DMS 273 treated with DMSO at 0.1 percent for 48 hours (cell line): ENCODE data around the gene ZNF800.
"Not testable (repeated sequence)": the region's sequence is repeated elsewhere in the genome, so short reads cannot be mapped to it uniquely, and the experiment has no call there.

Source experiments
- DNase-seq: peaks from one replicate; lab custom pipeline; 2025; lab: John Stamatoyannopoulos, UW

ZNF800 gene

GRCh38 chr7:127392566-127393367, at the start of gene ZNF800:
TSS of gene ZNF800 (minus strand) at chr7:127392708. CDS start at chr7:127391557, 1,151 bp downstream.
- peak; percentile 70 for DNase-seq

DNA sequence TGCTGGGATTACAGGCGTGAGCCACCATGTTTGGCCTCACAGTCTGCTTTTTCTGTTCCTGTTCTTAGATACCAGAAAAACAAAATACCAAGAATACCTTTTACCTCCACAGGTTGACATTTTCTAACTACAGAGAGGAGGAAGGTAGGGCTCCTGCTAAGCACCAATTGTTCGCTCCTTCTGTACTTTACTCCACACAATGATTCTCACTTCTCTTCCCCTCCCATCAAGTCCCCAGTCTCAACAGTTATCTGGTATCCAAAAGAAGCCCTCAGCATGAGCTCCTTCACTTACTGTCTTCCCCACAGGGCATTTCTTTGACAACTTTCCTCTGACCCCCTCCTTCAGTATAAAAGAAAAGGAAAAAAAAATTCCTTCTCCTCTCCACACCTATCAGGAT, 47.7 kb upstream of the ZNF800 start:
- DNase-seq, result no peak

- DNase-seq, result no peak
Measured at GRCh38 chr7:127438836-127439235, 46.3 kb upstream of the ZNF800 start.

GRCh38 chr7:127437837-127438236, 45.3 kb upstream of the ZNF800 start:
- DNase-seq, result no peak

- DNase-seq, result no peak
Measured at GRCh38 chr7:127437241-127437640, 44.7 kb upstream of the ZNF800 start.

GRCh38 chr7:127429281-127429680, 36.8 kb upstream of the ZNF800 start:
- DNase-seq, result not testable (repeated sequence)

DNA sequence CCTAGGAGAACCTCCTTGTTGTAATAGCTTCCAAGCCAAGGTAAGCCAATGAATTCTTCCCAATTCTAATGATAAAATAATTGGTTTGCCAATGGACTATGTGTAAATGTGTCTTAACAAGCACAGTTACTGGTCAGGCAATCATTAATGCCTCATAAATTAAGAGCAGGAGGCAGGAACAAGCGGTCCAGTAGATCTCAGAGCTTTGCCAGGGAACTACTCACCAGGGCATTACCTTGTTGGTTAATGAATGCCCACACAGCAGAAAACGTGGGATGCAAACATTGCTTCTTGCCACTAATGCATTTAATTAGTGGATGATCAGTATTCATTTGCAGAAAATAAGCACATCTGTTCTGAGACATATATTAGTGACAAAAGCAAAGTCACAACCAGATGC, 26.7 kb upstream of the ZNF800 start:
- no peak for DNase-seq

- no peak for DNase-seq
Measured at GRCh38 chr7:127418459-127418858, 26.0 kb upstream of the ZNF800 start.

DNA sequence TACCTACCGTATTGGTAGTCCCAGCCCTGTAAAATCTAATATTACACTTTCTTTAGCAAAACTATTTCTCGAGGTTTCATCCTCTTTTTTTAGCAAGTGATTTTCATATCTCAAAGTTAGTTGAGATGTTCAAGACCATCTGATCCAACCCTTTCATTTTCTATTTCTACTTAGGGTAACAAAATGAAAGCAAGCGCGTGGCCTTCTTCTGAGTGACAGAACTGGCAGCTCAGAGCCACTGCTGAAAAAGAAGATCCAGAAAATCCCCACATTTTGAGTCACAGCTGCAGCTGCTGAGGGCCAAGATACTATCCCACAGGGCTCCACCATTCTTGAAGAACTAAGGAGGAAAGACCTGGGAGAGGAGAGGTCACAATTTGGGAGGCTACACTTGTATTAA, 24.8 kb upstream of the ZNF800 start:
- DNase-seq, result no peak

DNA sequence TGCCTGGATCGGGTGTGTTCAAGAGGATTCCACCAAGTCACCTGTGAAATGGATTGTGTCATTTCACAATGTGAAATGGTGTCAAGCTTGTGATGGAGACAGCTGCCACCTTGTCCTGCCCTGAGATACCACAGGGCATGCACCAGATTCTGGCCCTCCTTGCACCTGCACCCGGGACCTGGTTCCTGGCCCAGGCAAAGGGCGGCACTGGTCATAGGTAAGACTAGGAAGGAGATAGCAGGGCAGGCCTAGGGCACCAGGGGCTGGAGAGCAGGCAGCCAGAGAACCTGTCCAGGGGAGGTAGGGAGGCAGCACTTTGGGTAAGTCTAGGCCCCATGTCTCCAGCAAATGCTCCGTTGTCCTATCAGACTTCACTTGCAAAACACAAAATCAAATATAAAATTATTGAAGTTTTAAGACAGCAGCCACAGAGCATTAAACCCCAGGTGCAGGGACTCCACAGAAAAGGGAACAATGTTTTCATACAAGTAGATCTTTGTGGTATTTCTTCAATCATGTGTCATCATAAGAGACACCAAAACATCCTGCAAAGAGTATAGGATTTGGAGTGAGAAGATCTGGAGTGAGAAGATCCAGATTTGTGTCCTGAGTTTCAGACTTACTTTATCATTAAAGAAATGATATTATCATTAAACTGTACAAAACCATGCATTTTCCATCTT, 22.7 kb upstream of the ZNF800 start:
- no peak for DNase-seq

- DNase-seq, result no peak
Measured at GRCh38 chr7:127413962-127414361, 21.5 kb upstream of the ZNF800 start.

GRCh38 chr7:127413326-127413725, 20.8 kb upstream of the ZNF800 start:
- DNase-seq, result no peak

GRCh38 chr7:127411176-127411575, 18.7 kb upstream of the ZNF800 start:
- DNase-seq, result no peak

- no peak for DNase-seq
Measured at GRCh38 chr7:127409629-127410028, 17.1 kb upstream of the ZNF800 start.

DNA sequence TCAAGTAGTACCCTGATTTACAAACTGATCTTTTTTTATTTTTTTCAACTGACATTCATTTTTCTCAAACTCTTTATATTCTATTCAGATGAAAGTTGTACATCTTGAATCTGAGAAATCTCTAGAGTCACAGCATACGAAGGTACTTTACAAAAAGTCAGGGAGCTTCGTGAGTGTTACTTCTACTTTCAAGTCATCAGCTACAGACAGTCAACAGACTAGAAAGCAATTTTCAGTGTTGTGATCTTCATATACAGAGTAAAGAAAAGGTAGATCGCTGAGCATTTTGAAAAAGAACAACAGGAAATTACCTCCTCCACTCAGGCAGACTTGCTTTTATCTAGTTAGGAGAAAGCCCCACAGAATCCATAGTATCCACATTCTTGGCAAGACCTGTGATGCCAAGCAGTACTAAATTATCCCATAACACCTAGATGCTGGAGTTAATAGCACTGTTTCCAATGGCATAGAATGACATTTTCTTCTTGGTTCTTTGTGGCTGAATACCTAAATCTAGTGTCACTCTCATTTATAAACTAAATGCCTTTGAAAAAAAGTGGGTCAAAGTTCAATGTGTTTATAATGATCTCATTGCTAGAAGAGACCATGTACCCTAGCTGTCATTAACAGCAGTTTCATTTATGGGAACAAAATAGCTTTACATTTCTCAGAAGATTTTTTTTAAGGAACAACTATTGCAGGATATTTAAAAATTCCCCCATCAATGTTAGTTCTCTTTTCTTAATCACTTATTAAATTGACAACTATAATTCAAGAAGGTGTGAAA, 12.0 kb upstream of the ZNF800 start:
- no peak for DNase-seq

GRCh38 chr7:127396184-127396583, 3.7 kb upstream of the ZNF800 start:
- DNase-seq, result no peak

GRCh38 chr7:127395104-127395503, 2.6 kb upstream of the ZNF800 start:
- not testable (repeated sequence) for DNase-seq

- DNase-seq, result no peak
Measured at GRCh38 chr7:127393368-127394058, 1.0 kb upstream of the ZNF800 start.

DNA sequence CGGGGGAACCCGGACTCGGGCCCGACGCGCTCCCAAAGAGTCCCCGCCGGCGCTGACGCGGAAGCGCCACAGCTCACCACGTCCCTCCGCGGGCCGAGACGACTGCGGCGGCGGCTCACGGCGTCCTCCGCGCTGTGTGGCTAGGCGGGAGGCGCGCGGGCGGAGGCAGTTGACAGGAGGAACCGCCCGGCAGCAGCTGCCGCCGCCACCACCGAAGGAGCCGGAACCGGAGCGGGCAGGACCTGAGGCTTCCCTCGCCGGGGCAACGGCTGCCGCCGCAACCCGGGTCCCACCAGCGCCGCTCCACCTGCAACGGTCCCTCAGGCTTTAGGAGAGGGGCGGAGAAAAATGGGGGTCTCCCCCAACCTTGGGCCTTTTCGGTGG, 334 bp downstream of the ZNF800 start:
- no peak for DNase-seq

DNA sequence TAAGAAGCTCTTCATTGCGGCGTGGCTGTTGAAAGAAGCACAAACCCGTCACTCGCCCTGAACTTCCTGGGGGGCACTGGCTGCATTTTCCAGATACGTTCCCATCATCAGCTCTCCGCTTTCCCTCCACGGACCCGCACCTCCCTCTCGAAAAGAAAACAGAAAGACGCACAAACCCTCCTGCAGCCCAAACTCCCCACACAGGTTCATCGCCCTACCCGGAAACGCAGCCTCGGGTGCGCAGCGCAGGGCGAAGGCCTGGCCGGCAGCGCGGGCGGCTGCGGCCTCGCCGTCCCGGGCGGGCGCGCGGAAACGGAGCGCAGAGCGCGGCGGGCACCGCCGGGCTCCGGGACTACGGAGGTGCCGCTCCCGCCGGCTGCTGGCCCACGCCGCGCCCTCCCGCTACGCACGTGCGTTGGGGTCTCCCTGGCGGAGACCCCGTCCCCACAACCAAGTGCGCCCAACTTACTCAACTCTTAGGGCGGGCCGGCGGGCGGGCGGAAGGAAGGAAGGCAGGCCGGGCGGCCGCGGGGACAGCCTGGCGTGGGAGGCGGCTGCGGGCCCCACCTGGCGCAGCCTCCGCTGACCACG, 822 bp downstream of the ZNF800 start:
- DNase-seq, result no peak

DNA sequence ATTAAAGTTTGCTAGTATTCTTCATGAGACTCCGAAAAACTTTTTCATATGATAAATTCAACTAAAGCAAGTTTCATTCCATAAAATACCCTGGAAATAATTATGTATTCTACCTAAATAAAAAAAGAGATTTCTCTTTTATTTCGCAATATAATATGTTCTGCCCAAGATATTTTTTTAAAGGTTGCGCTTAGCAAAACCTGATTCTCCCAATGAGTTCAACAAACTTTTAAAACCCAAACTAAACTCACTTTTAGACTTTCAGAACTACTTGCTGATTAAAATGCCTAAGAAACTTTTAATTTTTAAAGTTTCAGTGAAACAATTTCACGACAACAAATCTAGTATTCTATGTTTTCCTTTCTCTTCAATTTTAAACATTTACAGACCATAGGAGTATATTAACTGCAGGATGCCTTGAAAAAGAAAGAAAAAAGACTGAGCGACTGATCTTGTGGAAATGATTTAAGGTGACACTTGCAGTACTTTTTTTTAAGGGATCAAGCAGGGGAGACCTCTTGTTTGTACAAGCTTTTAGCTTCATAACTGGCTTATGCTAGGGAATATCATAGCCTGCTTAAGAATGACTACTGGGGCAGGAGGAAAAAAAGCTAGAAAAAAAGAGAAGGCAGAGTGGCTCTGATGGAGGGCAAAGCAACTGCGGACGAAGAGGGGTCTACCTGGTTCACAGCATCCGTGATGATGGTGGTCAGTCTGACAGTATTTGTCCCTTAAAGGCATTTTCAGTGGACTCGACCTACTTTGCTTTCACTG, 1.5 kb downstream of the ZNF800 start:
- DNase-seq, result no peak
